Heart left ventricle (tissue), 13 donors: ENCODE data around the gene MYO1E.

Experiments
- POLR2A ChIP-seq, 2 donors: fragments of 450-650 bp; IDR thresholded peaks; one replicate each; pipeline ENCODE4 v1.6.1; 2017; ENCODE audit warnings: antibody characterized with exemption in 2 of 2, mild to moderate bottlenecking in 2 of 2, moderate library complexity in 2 of 2
- TF ChIP-seq, protein P1 (sequence below), 12 donors: fragments of 200-600 bp; sonication (generic) in 4 of 12; IDR thresholded peaks; one replicate each; pipeline versions ENCODE4 v1.5.0 to v1.8.0; 2018 to 2022; ENCODE audit warnings: antibody characterized with exemption in 12 of 12, mild to moderate bottlenecking in 5 of 12
- donor health status: ischemic (EF 13 %, LVEDD 7.1; RV severe dilation, severe dysfunction).
- donor health status: DM: no; HTN: yes; CAD: no.
- donor health status: DM: no; HTN: no; CAD: no.
- donor health status: ischemic (EF 25% LVEDD 6.9; RV normal size, moderate dysfunction).
- donor health status: ischemic (EF 25% LVEDD 5.7; RV mildly dilated, moderate dysfunction).
- donor health status: ischemic (EF 35%, LVEDD 5.7; RV mildly dilated, moderate dysfunction).
- donor health status: nonischemic (EF 11% LVEDD 7.7; RV severe dilation, severe dysfunction).
- donor health status: DM: yes; HTN: yes; CAD: no.
- donor health status: PGD.
- donor health status: ischemic (EF 29% LVEDD 5.4; RV normal size, mild dysfunction).
- donor health status: nonischemic (EF 23%, LVEDD 6.1; RV moderate dilation, normal function).

DNA sequence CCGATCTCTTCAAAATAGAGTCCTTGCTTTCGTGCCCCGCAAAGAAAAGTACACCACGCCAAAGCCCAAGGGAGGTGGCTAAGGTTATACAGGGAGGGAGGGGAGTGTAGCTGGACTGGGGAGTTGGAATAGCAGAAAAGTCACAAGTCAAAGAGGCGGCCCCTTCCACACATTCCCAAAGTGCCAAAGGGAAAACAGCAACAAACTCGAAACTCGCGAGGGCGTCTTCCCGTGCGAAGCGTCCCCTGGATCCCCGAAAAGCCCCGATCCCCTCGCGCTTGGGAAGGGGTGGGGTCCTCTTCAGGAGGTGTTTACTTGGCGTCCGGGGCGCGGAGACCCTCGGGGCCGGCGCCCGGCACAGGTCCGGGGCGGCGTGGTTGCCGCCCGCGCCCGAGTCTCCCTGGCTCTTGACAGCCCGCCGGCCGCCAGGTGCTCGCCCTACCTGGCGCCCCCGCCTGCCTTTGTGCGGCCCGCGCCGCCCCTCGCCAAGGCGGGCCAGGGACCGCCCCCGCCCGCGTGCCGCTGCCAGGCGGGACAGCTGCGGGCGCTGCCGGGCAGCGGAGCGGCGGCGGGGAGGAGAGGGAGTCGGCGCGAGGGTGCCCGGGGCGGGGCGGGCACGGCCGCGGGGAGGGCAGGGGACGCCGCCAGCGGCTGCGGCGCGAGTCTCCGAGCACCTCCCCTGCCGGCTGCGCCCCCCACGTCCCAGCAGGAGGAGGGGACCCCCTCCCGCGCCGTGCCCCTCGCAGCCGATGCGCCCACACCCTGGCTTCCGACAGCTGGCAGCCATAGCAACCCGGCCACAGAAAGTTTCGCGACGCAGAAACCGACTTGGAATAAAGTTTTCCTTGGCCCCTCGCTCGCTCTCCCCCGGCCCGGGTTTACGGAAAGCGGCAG is 966 bp downstream of the MYO1E start:
- TF ChIP-seq, protein P1, sequence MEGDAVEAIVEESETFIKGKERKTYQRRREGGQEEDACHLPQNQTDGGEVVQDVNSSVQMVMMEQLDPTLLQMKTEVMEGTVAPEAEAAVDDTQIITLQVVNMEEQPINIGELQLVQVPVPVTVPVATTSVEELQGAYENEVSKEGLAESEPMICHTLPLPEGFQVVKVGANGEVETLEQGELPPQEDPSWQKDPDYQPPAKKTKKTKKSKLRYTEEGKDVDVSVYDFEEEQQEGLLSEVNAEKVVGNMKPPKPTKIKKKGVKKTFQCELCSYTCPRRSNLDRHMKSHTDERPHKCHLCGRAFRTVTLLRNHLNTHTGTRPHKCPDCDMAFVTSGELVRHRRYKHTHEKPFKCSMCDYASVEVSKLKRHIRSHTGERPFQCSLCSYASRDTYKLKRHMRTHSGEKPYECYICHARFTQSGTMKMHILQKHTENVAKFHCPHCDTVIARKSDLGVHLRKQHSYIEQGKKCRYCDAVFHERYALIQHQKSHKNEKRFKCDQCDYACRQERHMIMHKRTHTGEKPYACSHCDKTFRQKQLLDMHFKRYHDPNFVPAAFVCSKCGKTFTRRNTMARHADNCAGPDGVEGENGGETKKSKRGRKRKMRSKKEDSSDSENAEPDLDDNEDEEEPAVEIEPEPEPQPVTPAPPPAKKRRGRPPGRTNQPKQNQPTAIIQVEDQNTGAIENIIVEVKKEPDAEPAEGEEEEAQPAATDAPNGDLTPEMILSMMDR (IDR thresholded peaks at IDR 0.05), result no peak
- TF ChIP-seq POLR2A (IDR thresholded peaks at IDR 0.05), result no peak
